IgD-negative memory B cell (primary cell): ENCODE results near the gene CD320. TPM values are rescaled to one million over a fixed set of nuclear protein-coding genes. Genes with fewer than 3 reads are reported as not detected.
A peak's percentile ranks its signal among the peaks of the same experiment; 100 is the strongest.

ENCODE experiments used
- H3K27ac Mint-ChIP-seq, 3 donors: one replicate each; pipeline ENCODE4 v1.8.0; 2020 to 2022; ENCODE audit warnings: mild to moderate bottlenecking in 3 of 3, mixed read lengths in 3 of 3, moderate library complexity in 1 of 3
- H3K27me3 Mint-ChIP-seq: one replicate; pipeline ENCODE4 v1.8.0; 2021; ENCODE audit warnings: mixed read lengths
- H3K36me3 Mint-ChIP-seq: one replicate; pipeline ENCODE4 v1.8.0; 2020; ENCODE audit warnings: mild to moderate bottlenecking, mixed read lengths
- H3K4me1 Mint-ChIP-seq, 3 donors: one replicate each; pipeline ENCODE4 v1.8.0; 2020 to 2022; ENCODE audit warnings: mixed read lengths in 3 of 3, mild to moderate bottlenecking in 1 of 3
- H3K4me3 Mint-ChIP-seq, 4 donors: one replicate each; pipeline ENCODE4 v1.8.0; 2020 to 2022; ENCODE audit warnings: mild to moderate bottlenecking in 4 of 4, mixed read lengths in 4 of 4, moderate library complexity in 3 of 4
- H3K9me3 Mint-ChIP-seq, 3 donors: one replicate each; pipeline ENCODE4 v1.8.0; 2020 to 2021; ENCODE audit warnings: mixed read lengths in 3 of 3, mild to moderate bottlenecking in 1 of 3
- polyA plus RNA-seq: library from polyadenylated mRNA; unstranded; fragments of 300-500 nt; fragmentation: Illumina TruSeq; gene quantifications from one replicate; pipeline ENCODE4 v1.2.3, GENCODE V29; 2021

The CD320 gene
- polyA plus RNA-seq, 1 donor from 2014 or later: 34.4 TPM

GRCh38 chr19:8336660-8337059 is 28.5 kb upstream of the CD320 start:
- H3K36me3 Mint-ChIP-seq: peaks cover 5% of the 10 kb centered on the region
- H3K4me3 Mint-ChIP-seq: no peak overlapping the region
- H3K4me1 Mint-ChIP-seq: peaks cover 0 to 4% (median 3%) of the 10 kb centered on the region in 3 donors
- no peak overlapping the region for H3K27ac Mint-ChIP-seq
- peaks cover 38% of the 10 kb centered on the region for H3K27me3 Mint-ChIP-seq
- H3K9me3 Mint-ChIP-seq: no peaks in the 10 kb centered on the region

DNA sequence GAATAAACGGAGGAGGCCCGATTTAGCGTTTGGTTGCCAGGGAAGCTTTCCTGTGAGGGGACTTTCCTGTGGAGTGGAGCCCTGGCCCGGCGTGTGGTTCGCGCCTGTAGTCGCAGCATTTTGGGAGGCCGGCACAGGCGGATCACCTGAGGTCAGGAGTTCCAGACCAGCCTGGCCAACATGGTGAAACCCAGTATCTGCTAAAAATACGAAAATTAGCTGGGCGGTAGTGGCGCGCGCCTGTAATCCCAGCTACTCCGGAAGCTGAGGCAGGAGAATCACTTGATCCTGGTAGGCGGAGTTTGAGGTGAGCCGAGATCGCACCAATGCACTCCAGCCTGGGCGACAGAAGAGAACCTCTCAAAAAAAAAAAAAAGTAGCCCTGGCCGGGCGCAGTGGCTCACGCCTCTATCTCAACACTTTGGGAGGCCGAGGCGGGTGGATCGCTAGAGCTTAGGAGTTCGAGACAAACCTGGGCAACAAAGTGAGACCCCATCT is 28.0 kb upstream of the CD320 start:
- Mint-ChIP-seq H3K36me3 (peaks cover 5% of the 10 kb centered on the region), H3K27ac (no peak overlapping the region), H3K4me1 (peaks cover 0 to 4% (median 3%) of the 10 kb centered on the region in 3 donors), H3K27me3 (peaks cover 38% of the 10 kb centered on the region), H3K9me3 (no peaks in the 10 kb centered on the region), H3K4me3 (peak overlapping the region in 3 of 4 donors; percentile 41 to 83 (median 45))

DNA sequence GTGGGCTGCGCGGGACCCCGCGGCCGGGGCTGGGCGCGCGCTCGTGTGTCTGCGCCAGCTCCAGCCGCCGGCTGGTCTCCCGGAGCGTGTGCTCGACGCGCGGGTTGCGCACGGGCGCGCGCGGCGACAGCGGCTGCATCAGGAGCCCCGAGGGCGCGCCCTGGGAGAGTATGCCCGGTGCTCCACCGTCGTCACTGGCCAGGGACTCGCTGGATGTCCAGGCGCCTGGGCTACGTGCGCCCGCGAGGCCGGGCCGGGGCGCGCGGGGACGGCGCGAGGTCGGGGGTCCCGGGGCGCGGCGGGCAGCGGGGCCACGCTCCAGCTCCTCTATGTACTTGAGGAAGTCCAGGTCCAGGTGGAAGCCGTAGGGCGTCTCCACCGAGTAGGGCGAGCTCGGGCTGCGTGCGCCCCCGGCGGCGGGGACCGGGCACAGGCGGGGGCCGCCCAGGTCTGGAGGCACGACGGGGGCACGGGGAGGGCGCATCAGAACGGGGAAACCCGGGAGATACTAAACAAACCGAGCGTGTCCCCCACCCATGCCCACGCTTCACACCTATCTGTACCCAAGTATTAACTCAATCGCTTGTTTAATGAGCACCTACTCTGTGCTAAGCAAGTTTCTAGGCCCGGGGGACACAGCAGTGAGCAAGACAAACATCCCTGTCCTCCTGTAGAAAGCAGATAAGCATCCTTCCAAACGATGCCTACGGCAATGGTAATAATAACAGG is 27.3 kb upstream of the CD320 start:
- Mint-ChIP-seq H3K4me3 (peak overlapping the region in 3 of 4 donors; percentile 41 to 83 (median 45)), H3K27me3 (peaks cover 39% of the 10 kb centered on the region), H3K9me3 (no peaks in the 10 kb centered on the region), H3K36me3 (peaks cover 5% of the 10 kb centered on the region), H3K4me1 (peaks cover 0 to 4% (median 3%) of the 10 kb centered on the region in 3 donors), H3K27ac (no peak overlapping the region)

DNA sequence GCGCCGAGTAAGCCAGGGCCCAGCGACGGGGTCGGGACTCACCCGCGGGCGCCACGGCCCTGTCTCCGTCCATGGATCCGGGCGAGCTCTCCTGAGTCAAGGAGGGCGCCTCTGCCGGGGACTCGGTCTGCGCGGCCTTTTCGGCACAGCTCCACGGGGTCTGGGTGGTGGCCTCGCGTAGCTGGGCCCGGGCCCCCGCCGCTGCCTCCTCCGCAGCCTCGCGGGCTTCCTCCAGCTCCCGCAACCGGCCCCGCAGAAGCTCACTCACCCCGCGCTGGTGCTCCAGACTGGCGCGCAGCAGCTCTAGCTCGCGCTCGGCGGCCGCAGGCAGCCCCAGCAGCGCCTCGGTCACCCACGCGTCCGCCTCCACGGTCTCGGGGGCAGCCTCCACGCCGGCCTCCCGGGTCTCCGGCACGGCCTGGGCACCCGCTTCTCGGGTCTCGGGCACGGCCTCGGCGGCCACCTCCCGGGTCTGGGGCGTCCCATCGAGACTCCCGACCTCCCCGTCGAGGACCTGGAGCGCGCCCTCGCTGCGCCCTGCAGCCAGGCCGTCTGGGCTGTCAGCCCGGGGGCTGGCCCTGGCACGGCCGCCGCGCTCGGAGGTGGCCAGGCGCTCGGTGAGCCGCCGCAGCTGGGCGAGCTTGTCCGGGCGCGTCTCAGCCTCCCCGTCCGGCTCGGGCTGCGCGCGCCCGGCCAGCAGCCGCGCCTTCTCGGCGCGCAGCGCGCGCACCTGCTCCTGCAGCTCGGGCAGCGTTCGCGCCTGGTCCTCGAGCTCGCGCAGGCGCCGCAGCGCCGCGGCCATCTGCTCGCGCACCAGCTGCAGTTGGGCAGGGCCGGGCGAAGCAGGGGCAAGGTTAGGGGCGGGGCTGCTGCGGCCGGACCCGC is 26.5 kb upstream of the CD320 start:
- Mint-ChIP-seq H3K4me3 (peak overlapping the region in 1 of 4 donors; percentile 30), H3K4me1 (peaks cover 0 to 4% (median 3%) of the 10 kb centered on the region in 3 donors), H3K27ac (no peak overlapping the region), H3K27me3 (peaks cover 33% of the 10 kb centered on the region), H3K9me3 (no peaks in the 10 kb centered on the region), H3K36me3 (peaks cover 5% of the 10 kb centered on the region)

GRCh38 chr19:8333767-8334457 is 25.8 kb upstream of the CD320 start:
- Mint-ChIP-seq H3K9me3 (no peaks in the 10 kb centered on the region), H3K4me3 (peak overlapping the region in 1 of 4 donors; percentile 30), H3K27ac (no peak overlapping the region), H3K4me1 (peaks cover 0 to 4% (median 3%) of the 10 kb centered on the region in 3 donors), H3K27me3 (peaks cover 31% of the 10 kb centered on the region), H3K36me3 (peaks cover 4% of the 10 kb centered on the region)

GRCh38 chr19:8332976-8333766 is 25.0 kb upstream of the CD320 start:
- peaks cover 0 to 4% (median 3%) of the 10 kb centered on the region in 3 donors for H3K4me1 Mint-ChIP-seq
- no peaks in the 10 kb centered on the region for H3K9me3 Mint-ChIP-seq
- no peak overlapping the region for H3K4me3 Mint-ChIP-seq
- H3K27me3 Mint-ChIP-seq: peaks cover 31% of the 10 kb centered on the region
- peaks cover 3% of the 10 kb centered on the region for H3K36me3 Mint-ChIP-seq
- no peak overlapping the region for H3K27ac Mint-ChIP-seq

DNA sequence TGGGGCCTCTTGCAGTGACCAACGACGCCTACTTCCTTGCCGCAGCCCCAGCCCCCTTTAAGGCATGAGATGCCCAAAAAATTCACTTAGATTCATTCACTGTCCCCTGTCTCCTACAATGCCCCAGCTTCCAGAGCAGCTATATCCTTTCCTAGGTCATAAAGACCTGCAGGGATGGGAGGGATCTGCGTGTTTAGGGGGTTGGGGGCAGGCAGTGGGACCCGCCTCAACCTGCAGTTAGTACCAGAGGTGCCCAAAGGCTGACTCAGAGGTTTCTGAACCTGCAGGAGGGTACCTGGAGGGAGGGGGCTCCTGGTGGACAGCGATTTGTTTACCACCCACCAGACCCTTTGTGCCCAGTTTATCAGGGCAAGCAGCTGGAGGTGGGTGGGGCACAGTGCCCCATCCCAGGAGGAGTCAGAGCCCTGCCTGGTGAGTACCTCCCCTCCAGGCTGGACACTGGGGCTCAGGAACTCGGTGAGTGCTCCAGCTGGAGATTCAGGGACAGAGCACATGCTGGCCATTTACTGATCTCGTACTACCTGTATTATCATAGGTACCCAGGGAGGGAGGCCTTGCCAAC is 23.2 kb upstream of the CD320 start:
- Mint-ChIP-seq H3K27me3 (peaks cover 30% of the 10 kb centered on the region), H3K9me3 (no peaks in the 10 kb centered on the region), H3K4me3 (no peak overlapping the region), H3K4me1 (peaks cover 0 to 6% (median 4%) of the 10 kb centered on the region in 3 donors), H3K36me3 (peaks cover 2% of the 10 kb centered on the region), H3K27ac (no peak overlapping the region)

DNA sequence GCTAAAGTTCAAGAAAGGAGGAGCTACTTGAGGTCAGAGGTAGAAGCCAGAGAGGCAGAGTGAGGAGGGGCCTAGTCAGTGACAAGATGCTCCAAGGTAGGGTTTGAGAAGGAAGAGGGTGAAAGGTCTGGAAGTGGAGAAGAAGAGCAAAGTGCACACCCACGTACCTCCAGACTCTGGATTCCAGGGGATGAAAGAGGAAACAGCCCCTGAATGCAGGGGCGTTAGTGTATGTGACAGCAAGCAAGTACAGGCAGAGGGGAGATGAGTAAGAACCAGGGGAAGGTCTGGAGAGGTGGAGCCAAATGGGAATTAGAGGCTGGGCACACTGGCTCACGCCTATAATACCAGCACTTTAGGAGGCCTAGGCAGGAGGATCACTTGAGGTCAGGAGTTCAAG is 21.8 kb upstream of the CD320 start:
- Mint-ChIP-seq H3K27me3 (peaks cover 22% of the 10 kb centered on the region), H3K9me3 (no peaks in the 10 kb centered on the region), H3K4me1 (peaks cover 0 to 5% (median 0%) of the 10 kb centered on the region in 3 donors), H3K36me3 (peaks cover 2% of the 10 kb centered on the region), H3K27ac (no peak overlapping the region), H3K4me3 (peak overlapping the region in 1 of 4 donors; percentile 0)

DNA sequence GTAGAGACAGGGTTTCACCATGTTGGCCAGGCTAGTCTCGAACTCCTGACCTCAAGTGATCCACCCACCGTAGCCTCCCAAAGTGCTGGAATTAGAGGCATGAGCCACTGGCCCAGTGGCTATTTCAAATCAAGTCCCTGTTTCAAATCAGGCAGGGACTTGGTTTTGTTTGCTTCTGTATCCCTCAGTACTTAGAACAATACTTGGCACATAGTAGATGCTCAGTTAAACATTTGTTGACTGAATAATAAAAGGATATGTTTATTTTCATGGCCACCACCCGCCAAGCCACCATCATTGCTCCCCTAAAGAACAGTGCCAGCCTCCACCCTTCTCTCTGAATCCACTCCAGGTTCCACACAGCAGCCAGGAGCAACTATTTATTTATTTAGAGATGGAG is 17.3 kb upstream of the CD320 start:
- Mint-ChIP-seq H3K4me1 (peaks cover 10 to 13% (median 13%) of the 10 kb centered on the region in 3 donors), H3K27ac (no peak overlapping the region), H3K9me3 (no peaks in the 10 kb centered on the region), H3K4me3 (peak overlapping the region in 1 of 4 donors; percentile 22), H3K27me3 (peaks cover 9% of the 10 kb centered on the region), H3K36me3 (peaks cover 4% of the 10 kb centered on the region)

- Mint-ChIP-seq H3K9me3 (no peaks in the 10 kb centered on the region), H3K4me3 (peak overlapping the region in 2 of 4 donors; percentile 67 to 98), H3K4me1 (peaks cover 16 to 20% (median 18%) of the 10 kb centered on the region in 3 donors), H3K36me3 (peaks cover 4% of the 10 kb centered on the region), H3K27ac (no peak overlapping the region), H3K27me3 (peaks cover 9% of the 10 kb centered on the region)
These were observed 16.3 kb upstream of the CD320 start for GRCh38 chr19:8324186-8325050.

- Mint-ChIP-seq H3K27ac (peak overlapping the region in 1 of 3 donors; percentile 87), H3K9me3 (no peaks in the 10 kb centered on the region), H3K27me3 (peaks cover 9% of the 10 kb centered on the region), H3K4me1 (peaks cover 16 to 20% (median 18%) of the 10 kb centered on the region in 3 donors), H3K4me3 (peak overlapping the region in 2 of 4 donors; percentile 41 to 98), H3K36me3 (peaks cover 4% of the 10 kb centered on the region)
These were observed 15.6 kb upstream of the CD320 start for GRCh38 chr19:8323781-8324185.

GRCh38 chr19:8322638-8322997 is 14.5 kb upstream of the CD320 start:
- peaks cover 6% of the 10 kb centered on the region for H3K27me3 Mint-ChIP-seq
- peak overlapping the region; percentile 97 to 98 (median 98) for H3K27ac Mint-ChIP-seq
- peaks cover 1% of the 10 kb centered on the region for H3K36me3 Mint-ChIP-seq
- peak overlapping the region; percentile 60 to 99 (median 96) for H3K4me3 Mint-ChIP-seq
- no peaks in the 10 kb centered on the region for H3K9me3 Mint-ChIP-seq
- peaks cover 16 to 20% (median 18%) of the 10 kb centered on the region in 3 donors for H3K4me1 Mint-ChIP-seq
